NOMO-1 (cell line): ENCODE data around the gene GATAD2B.

Experiments used
- DNase-seq, 2 experiments: peaks; one replicate each; lab custom pipeline; 2025; ENCODE audit not compliant: unreplicated experiment in 2 of 2; lab: John Stamatoyannopoulos, UW

The GATAD2B gene

GRCh38 chr1:153953859-153954365 is 31.1 kb upstream of the GATAD2B start:
- DNase-seq, result no peak

DNA sequence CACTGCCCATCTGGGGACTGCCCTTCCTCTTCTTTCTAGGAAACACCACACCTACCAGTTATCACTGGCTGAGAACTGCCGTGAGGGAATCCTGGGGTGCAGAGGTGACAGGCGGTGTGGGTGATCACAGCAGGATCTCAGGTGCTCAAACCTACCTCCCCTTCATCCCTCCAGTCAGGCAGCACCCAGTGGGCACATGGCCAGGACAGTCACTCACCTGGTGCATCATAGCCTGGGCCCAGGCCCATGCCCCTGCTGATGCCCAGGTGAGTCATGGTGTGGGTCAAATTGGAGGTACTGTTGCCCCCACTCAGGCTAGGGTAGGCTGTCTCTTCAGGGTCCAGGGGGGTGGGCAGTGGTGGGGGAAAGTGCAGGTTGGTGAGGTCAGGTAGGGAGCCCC is 29.0 kb upstream of the GATAD2B start:
- no peak for DNase-seq

GRCh38 chr1:153951183-153951582 is 28.4 kb upstream of the GATAD2B start:
- no peak for DNase-seq

DNA sequence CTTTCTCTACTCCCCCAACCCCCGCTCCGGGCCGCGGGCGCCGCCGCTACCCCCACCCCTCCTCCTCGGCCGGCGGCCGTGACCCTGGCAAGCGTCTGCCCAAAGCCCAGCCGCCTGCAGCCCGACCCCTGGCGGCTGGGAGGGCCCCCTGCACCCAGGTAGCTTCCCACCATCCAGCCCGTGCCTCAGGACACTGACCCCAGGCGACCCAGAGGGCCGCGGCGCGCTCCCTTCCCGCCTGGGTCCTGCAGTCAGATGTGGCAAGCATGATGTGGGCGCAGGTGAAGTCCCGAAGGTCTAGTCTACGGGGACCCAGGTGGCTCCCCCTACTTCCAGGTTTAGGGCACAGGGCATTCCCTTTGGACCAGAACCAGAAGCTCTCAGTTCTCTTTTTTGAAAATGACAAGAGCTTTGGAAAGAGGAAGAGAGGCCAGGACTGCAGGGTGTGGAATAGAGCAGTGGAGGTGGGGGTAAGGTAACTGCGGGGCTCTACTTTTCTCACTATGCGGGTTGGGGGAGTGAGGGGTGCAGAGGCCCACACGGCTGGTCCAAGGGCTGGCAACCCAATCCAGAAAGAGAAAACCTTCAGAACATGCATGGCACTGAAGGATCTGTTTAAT is 24.0 kb upstream of the GATAD2B start, which contains the start of gene DENND4B:
DENND4B (minus strand) TSS at position 97 of the 620 bp plus-strand sequence. CDS start 2,344 bp downstream, outside the sequence.
- DNase-seq, result peak; percentile 76 to 95

GRCh38 chr1:153945795-153946621 is 23.2 kb upstream of the GATAD2B start:
- DNase-seq, result peak; percentile 97 to 98

- DNase-seq, result peak; percentile 90
Observed at GRCh38 chr1:153945131-153945794, 22.5 kb upstream of the GATAD2B start.

DNA sequence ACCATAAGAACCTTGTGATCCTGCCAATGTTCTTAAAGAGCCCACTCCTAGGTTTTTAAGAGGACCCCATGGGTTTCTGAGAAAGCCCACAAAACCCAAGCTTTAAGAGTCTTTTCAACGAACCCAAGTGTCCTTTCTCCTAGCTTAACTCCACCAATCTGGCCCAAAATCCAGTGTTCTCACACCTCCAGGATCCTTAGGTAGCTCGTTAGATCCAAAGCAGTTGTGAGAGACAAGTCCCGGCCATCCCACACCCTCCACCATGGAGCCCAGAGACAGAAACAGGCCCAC is 22.0 kb upstream of the GATAD2B start:
- no peak for DNase-seq

DNA sequence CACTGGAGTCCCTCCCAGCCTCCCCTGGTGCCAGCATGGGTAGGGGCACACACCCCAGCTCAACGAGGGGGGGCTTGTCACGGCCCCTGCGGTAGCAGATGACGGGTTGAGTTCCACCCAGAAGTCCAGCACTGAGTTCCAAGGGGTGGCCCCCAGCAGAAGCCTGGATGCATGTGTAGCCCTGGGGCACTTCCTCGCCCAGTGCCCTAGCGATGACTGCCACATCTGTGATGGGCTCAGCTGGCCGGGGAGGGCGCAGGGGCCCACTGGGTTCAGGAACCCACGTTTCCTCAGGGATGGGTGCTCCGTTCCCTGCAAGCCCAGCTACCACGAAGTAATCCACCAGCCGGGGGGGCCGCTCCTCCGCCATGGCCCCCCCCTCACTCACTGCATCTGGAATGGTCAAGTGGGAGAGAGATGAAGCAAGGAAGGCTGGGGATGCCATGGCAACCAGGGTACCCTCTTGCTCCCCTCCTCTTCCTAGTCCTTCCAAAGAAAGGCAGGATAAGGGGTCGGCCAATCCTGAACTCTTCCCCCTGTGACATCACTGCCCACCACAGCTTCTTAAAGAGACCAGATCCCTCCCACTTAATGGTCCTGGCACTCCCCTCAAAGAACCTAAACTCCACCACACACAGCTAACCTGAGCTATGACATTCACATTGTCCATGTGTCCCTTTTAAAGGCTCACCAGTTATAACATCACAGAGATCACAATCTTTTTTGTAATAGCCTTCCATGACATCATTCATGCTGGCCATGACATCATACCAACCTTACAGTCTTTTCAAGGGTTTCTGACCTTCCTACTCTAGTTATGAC is 21.4 kb upstream of the GATAD2B start:
- no peak for DNase-seq

DNA sequence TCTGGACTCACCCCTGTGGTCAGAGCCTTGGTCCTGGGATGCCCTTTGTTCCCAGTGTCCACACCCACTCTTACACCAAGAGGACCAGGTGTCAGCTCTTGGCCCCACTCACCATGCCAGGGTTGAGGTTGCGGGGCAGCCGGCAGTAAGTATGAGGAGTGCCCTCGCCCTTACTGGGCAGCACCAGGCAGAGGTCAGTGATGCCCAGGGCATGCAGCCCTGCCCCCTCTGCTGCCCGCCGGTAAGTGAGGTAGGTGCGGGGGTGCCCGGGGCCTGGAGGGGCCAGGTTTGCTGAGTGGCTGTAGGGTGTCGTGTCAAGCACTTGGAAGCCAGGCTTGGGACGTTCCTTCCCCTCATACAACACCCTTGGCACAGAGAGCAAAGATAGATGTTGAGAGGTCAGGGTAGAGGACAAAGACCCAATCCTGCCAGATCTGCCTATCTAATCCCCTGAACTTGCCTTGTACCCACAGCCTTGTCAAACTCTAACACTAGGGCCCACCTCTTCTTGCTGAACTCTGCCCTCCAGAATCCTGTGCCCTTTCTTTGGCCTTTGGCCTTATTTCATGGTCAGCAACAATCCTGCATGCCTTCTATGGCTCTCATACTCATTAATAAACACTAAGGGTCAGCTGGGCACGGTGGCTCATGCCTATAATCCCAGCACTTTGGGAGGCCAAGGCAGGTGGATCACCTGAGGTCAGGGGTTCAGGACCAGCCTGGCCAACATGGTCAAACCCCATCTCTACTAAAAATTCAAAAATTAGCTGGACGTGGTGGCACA is 20.2 kb upstream of the GATAD2B start:
- DNase-seq, result no peak

GRCh38 chr1:153941826-153942725 is 19.3 kb upstream of the GATAD2B start:
- no peak for DNase-seq

- no peak for DNase-seq
Observed at GRCh38 chr1:153940756-153941155, 18.0 kb upstream of the GATAD2B start.

DNA sequence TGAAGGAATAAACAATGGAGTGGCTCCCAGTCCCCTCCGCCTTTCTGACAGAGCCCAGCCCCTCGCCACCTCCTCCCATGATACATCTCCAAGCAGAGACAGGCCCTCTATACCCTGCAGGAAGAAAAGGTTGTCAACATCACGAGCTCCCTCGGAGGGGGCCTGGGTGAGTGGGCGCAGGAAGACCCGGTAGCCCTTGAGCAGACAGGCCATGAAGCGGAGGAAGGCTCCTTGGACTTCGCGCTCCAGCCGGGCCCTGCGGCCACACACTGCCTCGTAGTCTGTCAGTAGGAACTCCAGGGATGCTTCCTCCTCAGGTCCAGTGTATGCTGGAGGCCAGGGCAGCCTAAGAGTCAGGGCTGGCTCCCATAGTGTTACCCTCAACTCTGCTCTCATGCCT is 16.7 kb upstream of the GATAD2B start:
- DNase-seq, result no peak

DNA sequence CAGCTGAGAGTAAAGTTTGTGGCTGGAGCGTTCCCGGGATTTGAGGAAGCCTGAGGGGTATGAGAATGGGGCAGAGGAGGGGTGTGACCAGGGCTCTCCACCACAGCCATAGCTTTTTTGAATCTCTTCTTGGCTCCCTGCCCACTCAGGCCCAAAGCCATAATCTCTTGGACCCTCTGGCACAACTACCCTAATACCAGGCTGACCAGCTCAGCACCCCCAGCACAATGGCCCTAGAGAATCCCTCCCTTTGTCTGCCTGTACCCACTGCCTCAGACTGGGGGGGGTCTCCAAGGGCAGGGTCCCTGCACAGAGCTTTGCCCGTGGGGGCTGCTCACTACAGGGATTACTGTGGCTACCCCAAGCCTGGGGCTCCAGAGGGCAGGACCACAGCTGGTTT is 16.2 kb upstream of the GATAD2B start:
- no peak for DNase-seq

- DNase-seq, result no peak
Observed at GRCh38 chr1:153937331-153937730, 14.6 kb upstream of the GATAD2B start.

GRCh38 chr1:153936011-153936802 is 13.4 kb upstream of the GATAD2B start:
- no peak for DNase-seq

DNA sequence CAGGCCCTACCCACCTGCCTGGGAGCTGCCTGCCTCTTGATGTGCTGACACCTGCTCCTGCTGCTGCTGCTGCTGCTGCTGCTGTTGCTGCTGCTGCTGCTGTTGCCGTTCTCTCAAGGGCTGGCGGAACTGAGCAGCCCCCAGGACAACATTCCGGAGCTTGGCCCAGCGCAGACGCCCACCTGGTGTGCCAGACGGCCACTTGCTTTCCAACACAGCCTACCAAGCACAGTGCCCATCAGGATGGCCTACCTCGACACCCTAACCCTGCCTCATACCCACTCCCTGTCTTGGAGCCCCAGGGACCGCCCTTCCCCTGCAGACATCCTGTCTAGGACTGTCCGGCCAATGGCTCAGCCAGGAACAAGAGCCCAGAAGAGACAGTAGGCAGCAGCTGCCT is 12.0 kb upstream of the GATAD2B start:
- no peak for DNase-seq

DNA sequence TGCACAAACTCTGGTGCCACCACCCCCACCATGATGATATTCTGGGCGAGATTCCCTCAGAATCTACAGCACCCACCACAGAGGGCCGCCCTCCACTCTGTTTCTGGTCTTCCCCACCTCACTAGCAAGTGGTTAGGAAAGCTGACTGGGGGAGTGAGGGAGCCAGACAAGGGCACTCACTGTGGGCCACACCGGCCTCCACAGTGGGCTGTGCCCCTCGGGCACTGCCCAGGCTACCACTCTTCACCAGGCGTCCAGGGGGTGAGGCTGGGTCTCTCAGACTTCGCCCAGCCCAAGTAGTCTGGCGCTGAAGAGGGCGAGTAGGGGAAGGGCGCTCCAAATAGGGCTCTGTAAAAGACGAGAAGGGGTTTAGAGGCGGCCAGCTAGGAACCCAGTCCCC is 11.2 kb upstream of the GATAD2B start:
- DNase-seq, result no peak

DNA sequence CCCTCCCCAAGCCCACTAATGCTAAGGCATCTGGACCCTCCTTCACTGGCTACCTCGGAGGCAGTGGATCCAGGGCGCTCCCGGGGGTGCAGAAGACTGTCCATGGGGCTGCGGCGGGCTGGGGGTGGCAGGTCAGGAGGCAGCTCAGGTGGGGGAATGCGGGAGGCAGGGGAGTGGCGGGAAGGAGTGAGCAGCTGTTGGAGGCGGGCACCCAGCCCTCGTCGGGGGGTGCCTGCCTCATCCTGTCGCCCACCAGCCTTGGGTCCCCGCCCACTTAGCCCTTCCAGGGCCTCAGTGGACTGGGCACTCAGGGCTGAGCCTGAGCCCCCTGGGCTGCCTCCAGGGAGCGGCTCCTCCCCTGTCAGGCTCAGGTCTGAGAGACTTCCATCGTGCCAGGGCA is 10.7 kb upstream of the GATAD2B start:
- no peak for DNase-seq
